Smooth muscle cell (in vitro differentiated cells): Measurements from ENCODE around the gene MTR. TPM values are rescaled to one million over a fixed set of nuclear protein-coding genes. Genes with fewer than 3 reads are reported as not detected.

Experiments
- DNase-seq: peaks from one replicate; lab custom pipeline; 2025; ENCODE audit not compliant: unreplicated experiment; lab: John Stamatoyannopoulos, UW
- H2AFZ ChIP-seq: fragments of 200-600 bp; sonication (generic); 2 replicates; pipeline ENCODE4 v1.6.0; 2016; ENCODE audit warnings: antibody characterized with exemption, low read depth, mild to moderate bottlenecking
- H3F3A ChIP-seq: fragments of 200-600 bp; sonication (generic); 2 replicates; pipeline ENCODE4 v1.6.0; 2017; ENCODE audit warnings: antibody characterized with exemption, low read depth
- H3K27ac ChIP-seq: fragments of 200-600 bp; sonication (generic); 2 replicates; pipeline ENCODE4 v1.5.1; 2016; ENCODE audit warnings: low read depth, mild to moderate bottlenecking
- H3K27me3 ChIP-seq: fragments of 200-600 bp; sonication (generic); 2 replicates; pipeline ENCODE4 v1.6.1; 2016; ENCODE audit warnings: low read depth, mild to moderate bottlenecking
- H3K36me3 ChIP-seq: fragments of 200-600 bp; sonication (generic); 2 replicates; pipeline ENCODE4 v1.5.1; 2016; ENCODE audit warnings: low read depth
- H3K4me1 ChIP-seq: fragments of 200-600 bp; sonication (generic); 2 replicates; pipeline ENCODE4 v1.5.1; 2016; ENCODE audit warnings: low read depth
- H3K4me2 ChIP-seq: fragments of 200-600 bp; sonication (generic); 2 replicates; pipeline ENCODE4 v1.6.0; 2016; ENCODE audit warnings: mild to moderate bottlenecking
- H3K4me3 ChIP-seq: fragments of 200-600 bp; sonication (generic); 2 replicates; pipeline ENCODE4 v1.5.1; 2016; ENCODE audit warnings: mild to moderate bottlenecking
- H3K79me2 ChIP-seq: fragments of 200-600 bp; sonication (generic); 2 replicates; pipeline ENCODE4 v1.6.0; 2016; ENCODE audit warnings: low read depth, mild to moderate bottlenecking
- H3K9ac ChIP-seq: fragments of 200-600 bp; sonication (generic); 2 replicates; pipeline ENCODE4 v1.6.0; 2016; ENCODE audit warnings: low read depth
- H3K9me3 ChIP-seq: fragments of 200-600 bp; sonication (generic); replicated peaks from 2 replicates; pipeline ENCODE4 v1.5.1; 2016; ENCODE audit warnings: low read depth
- H4K20me1 ChIP-seq: fragments of 200-600 bp; sonication (generic); 2 replicates; pipeline ENCODE4 v1.6.0; 2016; ENCODE audit warnings: low read depth
- CTCF ChIP-seq: fragments of 200-600 bp; sonication (generic); IDR thresholded peaks from 2 replicates; pipeline ENCODE4 v1.5.1; 2017; ENCODE audit warnings: borderline replicate concordance, mild to moderate bottlenecking, antibody characterized with exemption; ENCODE audit not compliant: insufficient read depth, poor library complexity, severe bottlenecking
- WGBS: methylation state at CpG from one replicate; pipeline ENCODE4 v1.1.7; 2016; ENCODE audit warnings: low lambda C conversion rate; 5-methylcytosine and 5-hydroxymethylcytosine counted together
- polyA plus RNA-seq: library from polyadenylated mRNA; unstranded; fragments of >200 nt; fragmentation: Nextera tagmentation; extraction: Ambion mirVana; gene quantifications from 2 replicates; pipeline ENCODE4 v1.2.1, GENCODE V29; 2016
- total RNA-seq: library from RNA; depleted of rRNA; stranded (reverse); fragments of >200 nt; gene quantifications from 2 replicates; pipeline ENCODE4 v1.2.3, GENCODE V29; 2014

The MTR gene
- total and polyA plus RNA-seq, 2 experiments from 2014 or later: 10.7 to 18.3 TPM

GRCh38 chr1:236862219-236862591 is 67.1 kb downstream of the MTR start:
- no peaks in the 10 kb centered on the region for H3K79me2 ChIP-seq
- H3K4me3 ChIP-seq: no peak overlapping the region
- 85% methylated on average over 4 of the region's 4 CpGs for WGBS
- H3K36me3 ChIP-seq: peaks cover 6% of the 10 kb centered on the region
- H2AFZ ChIP-seq: no peak overlapping the region
- no peak overlapping the region for H3K27ac ChIP-seq
- no peak for TF ChIP-seq CTCF
- no peaks in the 10 kb centered on the region for H3K27me3 ChIP-seq
- peaks cover 4% of the 10 kb centered on the region for H3K4me1 ChIP-seq
- H4K20me1 ChIP-seq: peaks cover 15% of the 10 kb centered on the region
- H3F3A ChIP-seq: peaks cover 3% of the 10 kb centered on the region
- no peak for DNase-seq
- H3K9me3 ChIP-seq: no peaks in the 10 kb centered on the region
- no peak overlapping the region for H3K9ac ChIP-seq
- H3K4me2 ChIP-seq: no peak overlapping the region

GRCh38 chr1:236862615-236863211 is 67.6 kb downstream of the MTR start:
- Histone ChIP-seq H3K36me3 (peaks cover 8% of the 10 kb centered on the region), H3F3A (peaks cover 3% of the 10 kb centered on the region), H3K4me1 (peaks cover 4% of the 10 kb centered on the region), H2AFZ (no peak overlapping the region), H3K27ac (no peak overlapping the region), H3K9me3 (no peaks in the 10 kb centered on the region), H3K79me2 (no peaks in the 10 kb centered on the region), H3K4me2 (no peak overlapping the region), H3K9ac (no peak overlapping the region), H4K20me1 (peaks cover 15% of the 10 kb centered on the region), H3K4me3 (no peak overlapping the region), H3K27me3 (no peaks in the 10 kb centered on the region)
- DNase-seq: no peak
- WGBS: 93% methylated on average over 5 of the region's 5 CpGs
- TF ChIP-seq CTCF: no peak

GRCh38 chr1:236864211-236864610 is 69.1 kb downstream of the MTR start:
- H3K79me2 ChIP-seq: no peaks in the 10 kb centered on the region
- peaks cover 8% of the 10 kb centered on the region for H3K36me3 ChIP-seq
- no peak overlapping the region for H3K27ac ChIP-seq
- no peak overlapping the region for H3K4me2 ChIP-seq
- H3K27me3 ChIP-seq: no peaks in the 10 kb centered on the region
- H4K20me1 ChIP-seq: peaks cover 15% of the 10 kb centered on the region
- TF ChIP-seq CTCF: no peak
- no peak overlapping the region for H2AFZ ChIP-seq
- H3K9me3 ChIP-seq: no peaks in the 10 kb centered on the region
- WGBS: 79% methylated on average over 3 of the region's 3 CpGs
- no peak overlapping the region for H3K9ac ChIP-seq
- H3K4me1 ChIP-seq: peaks cover 4% of the 10 kb centered on the region
- H3K4me3 ChIP-seq: no peak overlapping the region
- no peak for DNase-seq
- H3F3A ChIP-seq: peaks cover 3% of the 10 kb centered on the region
